ENCODE data around the gene MED25.
A peak's percentile ranks its signal among the peaks of the same experiment; 100 is the strongest.

MED25 gene

GRCh38 chr19:49817964-49818648 lies at the start of gene MED25:
TSS of gene MED25 (plus strand) at chr19:49818289. CDS start at chr19:49818342, 53 bp downstream.
- peak; percentile 90 for DNase-seq

- DNase-seq: no peak
Measured at GRCh38 chr19:49770529-49770928, 47.6 kb upstream of the MED25 start.

- DNase-seq: no peak
Measured at GRCh38 chr19:49771674-49772139, 46.4 kb upstream of the MED25 start.

GRCh38 chr19:49772850-49773432 lies 45.1 kb upstream of the MED25 start:
- no peak for DNase-seq

GRCh38 chr19:49773663-49774350 lies 44.3 kb upstream of the MED25 start:
- DNase-seq: no peak

- DNase-seq: no peak
Measured at GRCh38 chr19:49774969-49775368, 43.1 kb upstream of the MED25 start.

- DNase-seq: no peak
Measured at GRCh38 chr19:49775742-49776370, 42.2 kb upstream of the MED25 start.

- no peak for DNase-seq
Measured at GRCh38 chr19:49776371-49776764, 41.7 kb upstream of the MED25 start.

- no peak for DNase-seq
Measured at GRCh38 chr19:49779731-49780555, 38.1 kb upstream of the MED25 start.

GRCh38 chr19:49780861-49781260 lies 37.2 kb upstream of the MED25 start:
- DNase-seq: no peak

- no peak for DNase-seq
Measured at GRCh38 chr19:49781394-49781793, 36.7 kb upstream of the MED25 start.

GRCh38 chr19:49782515-49782914 lies 35.6 kb upstream of the MED25 start:
- no peak for DNase-seq

- no peak for DNase-seq
Measured at GRCh38 chr19:49786376-49786820, 31.7 kb upstream of the MED25 start.

- DNase-seq: no peak
Measured at GRCh38 chr19:49787746-49788145, 30.3 kb upstream of the MED25 start.

- no peak for DNase-seq
Measured at GRCh38 chr19:49788857-49789256, 29.2 kb upstream of the MED25 start.

- DNase-seq: no peak
Measured at GRCh38 chr19:49790866-49791265, 27.2 kb upstream of the MED25 start.

- no peak for DNase-seq
Measured at GRCh38 chr19:49791776-49792445, 26.2 kb upstream of the MED25 start.

GRCh38 chr19:49792829-49793560 lies 25.1 kb upstream of the MED25 start:
- DNase-seq: no peak

GRCh38 chr19:49793561-49793840 lies 24.6 kb upstream of the MED25 start:
- peak; percentile 53 for DNase-seq

GRCh38 chr19:49795615-49796014 lies 22.5 kb upstream of the MED25 start:
- no peak for DNase-seq

GRCh38 chr19:49798574-49798973 lies 19.5 kb upstream of the MED25 start:
- no peak for DNase-seq

All from activated CD4-positive, alpha-beta T cell treated with anti-CD3 and anti-CD28 coated beads for 48 hours (primary cell).